H1 (cell line): Measurements from ENCODE around the gene DPYSL3. TPM values are rescaled to one million over a fixed set of nuclear protein-coding genes. Genes with fewer than 3 reads are reported as not detected.

Experiments used
- CTCF ChIA-PET: fragments of 300-600 bp; sonication (Branson Sonifier 250); formaldehyde crosslinking; loops from one replicate; lab custom pipeline; 2021; ENCODE audit not compliant: partially characterized antibody; lab: Charles Lee
- POLR2A ChIA-PET: fragments of 300-600 bp; sonication (Branson Sonifier 250); formaldehyde crosslinking; loops from one replicate; lab custom pipeline; 2021; ENCODE audit warnings: inconsistent platforms; ENCODE audit not compliant: partially characterized antibody; lab: Charles Lee
- DNase-seq, 2 experiments: peaks; one replicate each; pipeline versions ENCODE4 v3.0.0 to v3.0.0-alpha.2; 2010 to 2022; ENCODE audit warnings: low spot score in 2 of 2, low read depth in 1 of 2, mixed read lengths in 1 of 2
- FAIRE-seq: peaks from 2 replicates; lab custom pipeline; 2011; peaks lifted over from hg19 to GRCh38; lab: Jason Lieb, UNC
- H2AFZ ChIP-seq: 2 replicates; pipeline ENCODE4 v1.8.1; 2012; ENCODE audit warnings: low read length, inconsistent platforms
- H2AK5ac ChIP-seq: 2 replicates; pipeline ENCODE4 v1.6.1; 2013; ENCODE audit warnings: low read depth, low read length
- H2BK120ac ChIP-seq: replicated peaks from 2 replicates; pipeline ENCODE3; 2013; ENCODE audit warnings: low read depth, low read length, inconsistent platforms
- H2BK12ac ChIP-seq: 2 replicates; pipeline ENCODE4 v1.6.1; 2013; ENCODE audit warnings: low read depth, low read length
- H2BK15ac ChIP-seq: 2 replicates; pipeline ENCODE4 v1.6.1; 2013; ENCODE audit warnings: low read length
- H2BK20ac ChIP-seq: 2 replicates; pipeline ENCODE4 v1.6.1; 2013; ENCODE audit warnings: low read length
- H2BK5ac ChIP-seq: 2 replicates; pipeline ENCODE4 v1.6.1; 2013; ENCODE audit warnings: low read depth, low read length
- H3K14ac ChIP-seq: 2 replicates; pipeline ENCODE4 v1.6.1; 2013; ENCODE audit warnings: inconsistent platforms; ENCODE audit not compliant: insufficient read length
- H3K18ac ChIP-seq: 2 replicates; pipeline ENCODE4 v1.6.1; 2013; ENCODE audit warnings: low read length; ENCODE audit errors: extremely low read depth
- H3K23ac ChIP-seq: 2 replicates; pipeline ENCODE4 v1.6.1; 2013; ENCODE audit warnings: inconsistent platforms; ENCODE audit not compliant: insufficient read length
- H3K23me2 ChIP-seq: 2 replicates; pipeline ENCODE4 v1.6.1; 2013; ENCODE audit warnings: low read depth, low read length
- H3K27ac ChIP-seq: 2 replicates; pipeline ENCODE4 v1.6.1; 2011; ENCODE audit warnings: low read depth, low read length, inconsistent platforms
- H3K27me3 ChIP-seq, 4 experiments: replicated peaks in 1 of 4; 1 replicate in 1 of 4; 2 replicates in 3 of 4; pipeline versions ENCODE4 v1.6.1 to v1.8.1; 2011 to 2013; ENCODE audit warnings: low read length in 3 of 4, mild to moderate bottlenecking in 3 of 4, inconsistent platforms in 2 of 4, mixed read lengths in 2 of 4, moderate library complexity in 1 of 4; ENCODE audit not compliant: control insufficient read depth in 3 of 4, insufficient read depth in 3 of 4; ENCODE audit errors: extremely low read depth in 1 of 4
- H3K36me3 ChIP-seq, 4 experiments: 2 replicates each; pipeline versions ENCODE4 v1.6.1 to v1.8.1; 2011 to 2013; ENCODE audit warnings: mild to moderate bottlenecking in 4 of 4, low read length in 3 of 4, moderate library complexity in 2 of 4, control low read depth in 1 of 4, inconsistent platforms in 1 of 4; ENCODE audit not compliant: insufficient read depth in 4 of 4, control insufficient read depth in 2 of 4
- H3K4ac ChIP-seq: replicated peaks from 2 replicates; pipeline ENCODE3; 2013; ENCODE audit warnings: low read length, low read depth, mixed read lengths, inconsistent platforms; ENCODE audit not compliant: insufficient read length
- H3K4me1 ChIP-seq, 4 experiments: replicated peaks in 1 of 4; 1 replicate in 1 of 4; 2 replicates in 3 of 4; pipeline versions ENCODE4 v1.6.1 to v1.8.1; 2011 to 2013; ENCODE audit warnings: low read length in 3 of 4, inconsistent platforms in 2 of 4, mixed read lengths in 1 of 4; ENCODE audit not compliant: insufficient read depth in 4 of 4, control insufficient read depth in 3 of 4
- H3K4me2 ChIP-seq, 2 experiments: 2 replicates each; pipeline versions ENCODE4 v1.6.1 to v1.8.1; 2011 to 2013; ENCODE audit warnings: low read depth in 2 of 2, low read length in 2 of 2, control low read depth in 1 of 2, inconsistent platforms in 1 of 2, mild to moderate bottlenecking in 1 of 2; ENCODE audit not compliant: insufficient read depth in 1 of 2
- H3K4me3 ChIP-seq, 4 experiments: fragments of 200-600, 300-600 bp in 1 of 4; sonication (generic), shearing (Covaris generic), sonication (Bioruptor Twin) in 1 of 4; 2 replicates each; pipeline versions ENCODE4 v1.5.1 to v1.8.1; 2011 to 2016; ENCODE audit warnings: low read length in 4 of 4, low read depth in 3 of 4, control low read depth in 2 of 4, inconsistent platforms in 2 of 4, mild to moderate bottlenecking in 2 of 4, mixed read lengths in 1 of 4, moderate library complexity in 1 of 4; ENCODE audit not compliant: insufficient read depth in 2 of 4; ENCODE audit errors: extremely low read depth in 1 of 4
- H3K56ac ChIP-seq: replicated peaks from 2 replicates; pipeline ENCODE3; 2013; ENCODE audit warnings: low read depth, mild to moderate bottlenecking, mixed read lengths, low read length, inconsistent platforms; ENCODE audit not compliant: insufficient read length
- H3K79me1 ChIP-seq: 2 replicates; pipeline ENCODE4 v1.6.1; 2013; ENCODE audit warnings: low read depth, low read length, control low read depth
- H3K79me2 ChIP-seq, 2 experiments: 2 replicates each; pipeline versions ENCODE4 v1.6.1 to v1.8.1; 2012 to 2013; ENCODE audit warnings: low read length in 2 of 2, mild to moderate bottlenecking in 2 of 2, inconsistent platforms in 1 of 2; ENCODE audit not compliant: insufficient read depth in 2 of 2, control insufficient read depth in 1 of 2
- H3K9ac ChIP-seq, 4 experiments: replicated peaks in 1 of 4; 1 replicate in 1 of 4; 2 replicates in 3 of 4; pipeline versions ENCODE4 v1.6.1 to v1.8.1; 2011 to 2013; ENCODE audit warnings: low read depth in 3 of 4, low read length in 3 of 4, control low read depth in 2 of 4, mild to moderate bottlenecking in 2 of 4, moderate library complexity in 2 of 4, inconsistent platforms in 1 of 4; ENCODE audit errors: extremely low read depth in 1 of 4
- H3K9me3 ChIP-seq, 2 experiments: 2 replicates each; pipeline versions ENCODE4 v1.6.1 to v1.8.1; 2012 to 2013; ENCODE audit warnings: mild to moderate bottlenecking in 2 of 2, moderate library complexity in 2 of 2, control low read depth in 1 of 2, inconsistent platforms in 1 of 2, low read depth in 1 of 2, low read length in 1 of 2, mixed read lengths in 1 of 2; ENCODE audit not compliant: insufficient read depth in 2 of 2
- H4K20me1 ChIP-seq, 2 experiments: replicated peaks in 1 of 2; 2 replicates each; pipeline versions ENCODE3 to v1.8.1; 2011 to 2013; ENCODE audit warnings: inconsistent platforms in 2 of 2, low read length in 2 of 2, mild to moderate bottlenecking in 1 of 2; ENCODE audit not compliant: insufficient read depth in 2 of 2, control insufficient read depth in 1 of 2
- H4K5ac ChIP-seq: 2 replicates; pipeline ENCODE4 v1.6.1; 2013; ENCODE audit warnings: low read length, low read depth, mixed read lengths, inconsistent platforms; ENCODE audit not compliant: insufficient read length
- H4K8ac ChIP-seq: 2 replicates; pipeline ENCODE4 v1.8.0; 2013; ENCODE audit warnings: mild to moderate bottlenecking, moderate library complexity, low read length, inconsistent platforms; ENCODE audit not compliant: insufficient read depth; ENCODE audit errors: extremely low read depth
- H4K91ac ChIP-seq: replicated peaks from 2 replicates; pipeline ENCODE3; 2013; ENCODE audit warnings: low read length, mixed read lengths, inconsistent platforms; ENCODE audit not compliant: insufficient read length
- RBBP5 ChIP-seq: IDR thresholded peaks from 2 replicates; pipeline ENCODE4 v1.7.1; 2012; ENCODE audit warnings: low read depth, mild to moderate bottlenecking, inconsistent platforms, low read length, moderate library complexity, borderline replicate concordance
- WGBS, 2 experiments: shearing (Covaris generic) in 1 of 2; methylation state at CpG; one replicate each; pipeline versions ENCODE4 v1.1.6 to v1.1.7; 2013 to 2015; ENCODE audit warnings: low lambda C conversion rate in 2 of 2, mixed read lengths in 2 of 2, inconsistent platforms in 1 of 2, low coverage in 1 of 2, missing lambda C conversion rate in 1 of 2; ENCODE audit not compliant: insufficient replicate concordance in 2 of 2, insufficient coverage in 1 of 2, insufficient read length in 1 of 2; ENCODE audit errors: extremely low coverage in 1 of 2, missing lambda C conversion rate in 1 of 2; 5-methylcytosine and 5-hydroxymethylcytosine counted together
- polyA plus RNA-seq, 7 experiments: library from polyadenylated mRNA; depleted of rRNA in 3 of 7; stranded (reverse) in 5 of 7; unstranded in 2 of 7; fragments of >200 nt in 5 of 7; fragments of 200-250 nt in 2 of 7; gene quantifications; 1 replicate in 5 of 7; 2 replicates in 1 of 7; 4 replicates in 1 of 7; pipeline versions ENCODE4 v1.2.1 to v1.2.3, GENCODE V29; 2011 to 2013; ENCODE audit warnings: missing spikeins in 2 of 7, mixed read lengths in 2 of 7
- total RNA-seq: library from RNA; stranded (reverse); fragmentation: NEBNext Ultra II Directional; extraction: Animal tissue kit (Norgen Biotek cat#: 25700); gene quantifications from 2 replicates; pipeline ENCODE4 v1.2.1, GENCODE V29; 2021

The DPYSL3 gene
- total and polyA plus RNA-seq, 2 of the 8 experiments (the other 6 are each of a cell fraction or from before 2014, with no cell fraction given): 268 to 387 TPM

DNA sequence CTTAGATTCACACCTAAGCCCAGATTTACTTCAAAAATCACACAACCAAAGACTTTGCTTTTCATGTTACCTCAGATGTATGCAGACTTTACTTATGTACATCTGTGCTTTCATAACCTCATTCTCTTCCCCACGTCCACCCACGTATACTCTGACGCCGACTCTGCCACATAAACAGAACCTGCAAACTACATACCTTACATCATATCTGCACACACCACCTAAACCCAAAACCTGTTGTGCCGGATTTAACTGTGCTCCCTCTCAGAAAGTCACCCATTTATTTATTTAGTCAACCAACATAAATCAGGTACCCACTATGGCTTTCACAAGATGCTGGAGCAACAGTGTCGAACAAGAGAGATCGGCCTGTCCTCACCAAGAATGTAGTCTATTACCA lies 1.0 kb upstream of the DPYSL3 start:
- Histone ChIP-seq H3K9ac (no peak overlapping the region), H2BK15ac (no peak overlapping the region), H3K18ac (no peak overlapping the region), H2BK5ac (no peak overlapping the region), H4K91ac (no peak overlapping the region), H3K4me1 (peaks cover 3 to 11% (median 5%) of the 10 kb centered on the region in 4 experiments; a peak in 5 of 7 replicates), H3K4me2 (peak overlapping the region in 1 of 2 experiments; percentile 86; a peak in 1 of 4 replicates), H3K14ac (no peak overlapping the region), H3K9me3 (no peaks in the 10 kb centered on the region), H3K4me3 (no peak overlapping the region), H3K79me1 (no peaks in the 10 kb centered on the region), H2BK12ac (no peak overlapping the region), H4K5ac (no peak overlapping the region), H2BK20ac (no peak overlapping the region), H3K27ac (no peak overlapping the region), H3K27me3 (peaks cover 2 to 13% (median 12%) of the 10 kb centered on the region in 4 experiments; a peak in 5 of 7 replicates), H3K23me2 (peaks cover 16% of the 10 kb centered on the region), H3K4ac (no peak overlapping the region), H3K56ac (no peak overlapping the region), H2BK120ac (no peak overlapping the region), H4K20me1 (no peaks in the 10 kb centered on the region), H4K8ac (no peak overlapping the region), H2AFZ (no peak overlapping the region), H3K79me2 (peaks cover 3 to 34% of the 10 kb centered on the region in 2 experiments; a peak in 3 of 4 replicates), H3K36me3 (no peaks in the 10 kb centered on the region), H2AK5ac (no peak overlapping the region), H3K23ac (no peak overlapping the region)
- POLR2A ChIA-PET: no interaction called here
- no peak for DNase-seq
- no peak for FAIRE-seq
- CTCF ChIA-PET: interaction anchor here (3.4 to 5.1 kb wide), 3 partner anchors 29 to 66 kb away, joined by 21 to 33 read pairs (median 27); no protein-coding TSS in a partner anchor
- WGBS, 2 experiments: 95% methylated on average over 7 of the region's 7 CpGs; no CpG with 5 or more reads in 1 of the 2 experiments
- TF ChIP-seq RBBP5: no peak
